H54 (cell line): Measurements from ENCODE around the gene RPLP2.

ENCODE experiments used
- DNase-seq: peaks from one replicate; pipeline ENCODE4 v3.0.0; 2011; ENCODE audit warnings: low spot score, mixed read lengths; ENCODE audit not compliant: insufficient read length
- FAIRE-seq: peaks from 3 replicates; lab custom pipeline; 2011; peaks lifted over from hg19 to GRCh38; lab: Jason Lieb, UNC
- POLR2A ChIP-seq: IDR thresholded peaks from 2 replicates; pipeline ENCODE4 v1.6.1; 2011; ENCODE audit warnings: low read depth, mild to moderate bottlenecking, low read length

RPLP2 gene

DNA sequence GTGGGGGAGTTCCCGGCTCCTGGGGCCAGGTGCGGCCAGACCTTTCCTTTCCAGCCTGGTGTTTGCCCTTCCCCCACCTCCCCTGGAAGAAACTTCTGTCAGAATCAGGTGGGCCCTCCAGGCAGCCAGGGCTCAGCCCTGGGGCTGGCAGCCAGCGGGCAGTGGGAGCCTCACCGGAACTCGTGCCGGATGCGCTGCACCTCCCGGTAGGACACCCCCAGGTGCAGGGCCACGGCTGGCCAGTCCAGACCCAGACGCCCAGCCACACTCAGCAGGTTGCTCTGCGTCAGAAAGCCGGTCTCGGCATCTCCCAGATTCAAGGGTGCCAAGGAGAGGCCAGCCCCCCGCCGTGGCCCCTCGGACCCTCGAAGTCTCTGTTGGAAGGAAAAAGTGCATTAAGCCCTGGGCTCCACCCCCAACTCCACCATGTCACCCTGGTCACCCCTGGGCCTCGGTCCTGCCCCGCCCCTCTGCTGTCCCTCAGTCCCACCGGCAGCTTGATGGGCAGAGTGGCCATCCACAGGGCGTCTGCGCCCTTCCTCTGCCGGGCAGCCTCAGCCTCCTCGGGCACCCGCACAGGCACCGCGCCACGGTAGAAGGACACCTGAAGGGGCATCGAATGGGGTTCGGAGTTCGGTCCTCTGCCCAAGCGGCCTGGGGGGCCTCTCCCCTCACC lies 10.0 kb upstream of the RPLP2 start:
- no peak for DNase-seq
- no peak for FAIRE-seq
- no peak for TF ChIP-seq POLR2A

DNA sequence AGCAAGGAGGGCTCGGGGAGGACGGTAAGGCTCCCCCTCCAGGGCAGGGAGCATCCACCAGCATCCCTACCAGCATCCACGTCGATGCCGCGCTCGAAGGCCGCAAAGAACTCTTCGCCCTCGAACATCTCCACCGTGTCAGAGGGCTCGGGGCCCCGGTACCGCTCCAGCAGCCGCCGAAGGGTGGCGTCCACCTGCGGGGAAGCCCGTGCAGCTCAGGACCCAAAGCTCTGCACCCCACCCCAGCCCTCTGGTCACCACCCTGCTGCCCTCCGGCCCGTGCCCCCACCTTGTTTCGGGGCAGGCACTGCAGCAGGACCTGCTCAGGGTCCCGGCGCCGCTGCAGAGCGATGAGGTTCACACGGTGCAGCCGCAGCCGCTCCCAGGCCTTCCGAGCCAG lies 9.3 kb upstream of the RPLP2 start:
- FAIRE-seq, result no peak
- no peak for DNase-seq
- TF ChIP-seq POLR2A, result no peak

DNA sequence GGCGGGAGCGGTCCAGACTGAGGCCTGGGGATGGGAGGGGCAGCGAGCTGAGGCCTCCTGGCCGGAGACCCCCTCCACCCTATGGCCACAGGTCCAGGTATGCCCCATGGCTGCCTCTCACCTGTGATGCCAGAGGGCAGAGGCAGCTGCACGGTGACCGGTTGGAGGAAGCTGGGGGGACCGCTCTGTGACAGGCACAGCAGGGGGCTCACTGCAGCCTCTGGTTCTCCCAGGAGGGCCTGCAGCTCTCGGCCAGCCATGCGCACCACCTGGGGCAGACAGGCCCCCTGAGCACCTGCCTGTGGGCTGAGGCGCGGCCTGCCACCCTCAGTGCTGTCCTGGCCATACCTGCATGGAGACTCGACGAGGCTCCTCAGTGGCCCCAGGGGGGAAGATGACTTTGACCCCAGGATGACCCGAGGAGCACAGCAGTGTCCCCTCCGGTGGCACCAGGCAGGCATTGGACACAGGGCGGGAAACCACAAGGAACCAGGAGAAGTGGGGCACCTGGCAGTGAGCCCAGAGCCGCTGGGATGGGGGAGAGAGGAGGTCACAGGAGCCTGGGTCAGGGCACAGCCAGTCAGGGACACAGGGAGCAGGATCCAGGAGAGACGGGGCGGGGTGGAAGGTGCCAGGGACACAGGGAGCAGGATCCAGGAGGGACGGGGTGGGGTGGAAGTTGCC lies 8.5 kb upstream of the RPLP2 start:
- no peak for TF ChIP-seq POLR2A
- FAIRE-seq (no peak), DNase-seq (no peak)

DNA sequence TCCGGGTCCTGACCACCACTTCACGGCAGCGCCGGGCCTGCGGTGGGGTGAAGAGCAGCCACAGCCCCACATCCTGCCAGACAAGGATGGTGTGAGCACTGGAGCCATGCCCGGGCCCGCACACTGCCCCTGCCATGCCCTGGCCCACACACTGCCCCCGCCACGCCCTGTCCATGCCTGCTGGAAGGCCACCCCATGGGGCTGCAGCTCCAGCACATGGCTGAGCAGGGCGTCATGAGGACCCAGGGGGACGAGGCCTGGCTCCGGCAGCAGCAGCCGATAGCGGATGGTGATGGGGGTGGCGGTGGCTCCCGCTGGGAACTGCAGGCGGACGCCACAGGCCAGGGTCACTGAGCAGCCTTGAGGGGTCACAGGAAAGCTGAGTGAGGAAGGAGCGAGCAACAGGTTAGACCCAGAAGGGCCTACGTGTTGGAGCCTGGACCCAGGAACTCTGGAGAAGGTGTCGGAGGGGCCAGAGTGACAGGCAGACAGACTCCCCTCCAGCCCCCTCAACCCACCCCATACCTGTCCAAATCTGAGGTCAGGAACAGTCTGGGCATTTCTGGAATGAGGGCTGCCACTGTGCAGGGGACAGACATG lies 7.6 kb upstream of the RPLP2 start:
- DNase-seq (no peak), FAIRE-seq (no peak)
- 0 out of 2 replicates have a peak, but pooled peaks have one; percentile 9 for TF ChIP-seq POLR2A

DNA sequence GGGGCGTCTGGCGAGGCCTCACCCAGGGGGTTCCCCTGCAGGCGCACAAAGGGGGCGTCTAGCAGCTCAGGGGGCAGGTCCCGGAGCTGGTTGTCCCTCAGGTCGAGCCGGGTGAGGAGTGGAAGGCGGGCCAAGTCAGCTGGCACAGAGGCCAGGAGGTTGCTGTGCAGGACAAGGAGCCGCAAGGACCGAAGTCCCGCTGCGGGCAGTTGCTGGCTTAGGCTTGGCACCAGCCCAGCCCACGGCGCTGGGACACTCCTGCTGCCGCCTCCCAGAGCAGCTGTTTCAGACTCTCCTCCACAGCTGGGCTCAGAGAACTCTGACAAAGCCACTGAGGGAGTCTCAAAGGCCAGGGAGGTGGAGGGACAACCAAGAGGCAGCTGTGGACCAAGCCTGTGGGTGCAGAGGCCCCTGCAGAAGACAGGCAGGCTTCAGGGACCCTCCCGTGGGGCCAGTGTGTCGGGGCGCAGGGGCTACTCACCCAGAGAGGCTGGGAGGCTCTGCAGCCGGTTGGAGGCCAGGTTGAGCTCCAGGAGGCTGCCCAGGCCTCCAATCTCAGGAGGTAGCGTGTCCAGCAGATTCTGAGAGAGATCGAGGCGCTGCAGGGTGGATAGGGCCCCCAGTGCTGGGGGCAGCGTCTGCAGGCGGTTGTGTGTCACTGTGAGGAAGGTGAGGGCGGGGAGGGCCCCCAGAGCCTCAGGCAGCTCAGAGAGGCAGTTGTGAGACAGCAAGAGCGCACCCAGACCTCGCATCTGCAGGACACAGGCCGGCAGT lies 6.9 kb upstream of the RPLP2 start:
- DNase-seq (no peak), FAIRE-seq (no peak)
- no peak for TF ChIP-seq POLR2A

DNA sequence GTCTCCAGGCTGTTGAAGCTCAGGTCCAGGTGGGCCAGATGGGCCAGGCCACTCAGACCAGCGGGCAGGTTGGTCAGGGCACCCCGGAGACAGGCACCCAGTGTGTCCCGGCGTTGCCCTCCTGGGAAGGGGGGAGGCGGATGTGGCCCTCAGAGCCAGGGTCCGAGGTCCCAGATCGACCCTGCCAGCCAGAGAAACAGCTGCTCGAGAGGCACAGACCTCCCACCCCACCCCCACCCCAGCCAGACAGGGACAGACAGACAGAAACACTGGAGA lies 6.4 kb upstream of the RPLP2 start:
- no peak for DNase-seq
- TF ChIP-seq POLR2A, result no peak
- no peak for FAIRE-seq

DNA sequence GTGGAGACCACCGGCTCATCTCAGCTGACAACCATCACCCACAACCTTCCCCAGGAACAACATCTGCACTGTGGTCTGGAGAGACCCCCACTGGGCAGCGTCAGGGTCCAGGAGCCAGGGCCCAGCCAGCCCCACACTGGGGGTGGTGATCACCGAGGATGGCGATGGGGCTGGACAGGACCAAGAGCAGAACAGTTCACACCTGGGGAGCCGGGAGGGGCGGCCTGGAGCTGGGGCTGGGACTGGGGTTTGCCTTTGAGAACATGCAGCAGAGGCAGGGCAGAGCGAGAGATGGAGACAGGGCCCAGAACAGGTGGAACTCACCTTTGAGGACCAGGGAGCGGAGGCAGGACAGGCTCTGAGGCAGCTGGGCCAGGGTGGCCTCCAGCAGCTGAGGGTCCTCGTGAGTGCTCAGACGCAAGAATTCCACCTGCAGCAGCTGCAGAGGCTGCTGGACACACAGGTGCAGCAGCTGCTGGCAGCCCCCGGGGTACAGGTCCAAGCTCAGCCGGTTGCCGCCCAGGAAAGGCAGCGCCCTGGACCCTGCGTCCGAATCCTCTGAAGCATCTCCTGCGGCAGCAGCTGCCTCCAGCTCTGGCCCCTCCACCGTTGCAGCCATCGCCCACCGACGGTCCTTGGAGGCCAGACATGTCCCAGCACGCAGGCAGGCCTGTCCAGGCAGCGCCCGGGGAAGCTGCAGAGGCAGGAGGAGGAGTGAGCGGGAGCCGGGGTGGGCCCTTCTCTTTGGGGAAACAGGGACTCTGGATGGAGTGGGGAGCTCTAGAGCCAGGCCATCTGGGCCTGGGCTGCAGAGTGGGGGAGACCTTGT lies 5.8 kb upstream of the RPLP2 start:
- DNase-seq (no peak), FAIRE-seq (no peak)
- no peak for TF ChIP-seq POLR2A

DNA sequence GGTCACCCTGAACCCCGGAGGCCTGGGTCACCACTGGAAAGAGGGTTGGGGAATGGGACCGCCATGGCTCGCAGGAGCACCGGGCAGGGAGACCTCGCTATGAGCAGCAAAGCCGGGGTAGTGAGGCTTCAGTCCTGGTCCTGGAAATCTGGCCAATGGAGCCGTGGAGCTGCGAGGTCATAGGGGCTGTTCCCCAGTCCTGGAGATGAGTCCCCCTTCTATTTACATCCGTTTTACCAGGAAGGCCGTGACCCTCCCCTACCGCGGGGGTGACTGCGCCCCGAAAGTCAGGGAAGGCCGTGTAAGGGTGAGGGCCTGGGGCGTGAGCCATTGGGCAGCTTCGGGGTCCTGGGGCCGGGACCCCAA lies 5.2 kb upstream of the RPLP2 start:
- no peak for FAIRE-seq

DNA sequence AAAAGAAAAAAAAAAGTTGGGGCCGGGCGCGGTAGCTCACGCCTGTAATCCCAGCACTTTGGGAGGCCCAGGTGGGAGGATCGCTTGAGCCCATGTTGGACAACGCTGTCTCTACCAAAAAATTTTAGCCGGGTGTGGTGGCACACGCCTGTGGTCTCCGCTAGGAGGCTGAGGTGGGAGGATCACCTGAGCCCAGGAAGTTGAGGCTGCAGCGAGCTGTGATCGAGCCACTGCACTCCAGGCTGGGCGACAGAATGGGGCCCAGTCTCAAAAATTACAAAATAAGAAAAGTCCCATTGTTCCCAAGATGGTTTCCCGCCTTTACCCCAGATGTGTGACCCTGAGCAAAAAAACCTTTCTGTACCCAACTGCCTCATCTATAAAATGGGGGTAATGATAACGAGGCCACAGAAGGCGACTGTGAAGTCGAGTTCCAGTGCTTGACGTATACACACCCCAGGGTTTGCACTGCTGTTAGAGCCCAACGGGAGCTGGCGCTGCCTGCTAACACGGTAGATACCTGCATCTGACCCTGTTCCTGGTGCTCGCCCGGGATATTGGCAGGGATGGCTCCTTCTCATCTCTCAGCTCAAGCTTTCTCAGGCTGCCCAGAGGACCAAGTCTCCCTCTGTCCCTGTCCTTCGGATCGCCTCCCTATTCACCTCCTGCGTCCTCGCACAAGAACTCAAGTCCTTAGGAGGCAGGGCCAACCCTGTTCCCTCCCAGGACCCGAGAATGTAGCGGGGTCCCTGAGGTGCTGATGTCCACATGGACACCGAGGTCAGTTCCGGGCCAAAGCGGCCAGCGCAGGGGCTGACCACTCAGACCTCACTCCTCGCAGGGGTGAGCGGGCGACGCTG lies 1.1 kb upstream of the RPLP2 start:
- DNase-seq (peak; percentile 90), FAIRE-seq (no peak)
- TF ChIP-seq POLR2A, result no peak

More for the DNA sequence above, 5.2 kb upstream of the RPLP2 start:
- TF ChIP-seq POLR2A, result no peak
- DNase-seq, result no peak

DNA sequence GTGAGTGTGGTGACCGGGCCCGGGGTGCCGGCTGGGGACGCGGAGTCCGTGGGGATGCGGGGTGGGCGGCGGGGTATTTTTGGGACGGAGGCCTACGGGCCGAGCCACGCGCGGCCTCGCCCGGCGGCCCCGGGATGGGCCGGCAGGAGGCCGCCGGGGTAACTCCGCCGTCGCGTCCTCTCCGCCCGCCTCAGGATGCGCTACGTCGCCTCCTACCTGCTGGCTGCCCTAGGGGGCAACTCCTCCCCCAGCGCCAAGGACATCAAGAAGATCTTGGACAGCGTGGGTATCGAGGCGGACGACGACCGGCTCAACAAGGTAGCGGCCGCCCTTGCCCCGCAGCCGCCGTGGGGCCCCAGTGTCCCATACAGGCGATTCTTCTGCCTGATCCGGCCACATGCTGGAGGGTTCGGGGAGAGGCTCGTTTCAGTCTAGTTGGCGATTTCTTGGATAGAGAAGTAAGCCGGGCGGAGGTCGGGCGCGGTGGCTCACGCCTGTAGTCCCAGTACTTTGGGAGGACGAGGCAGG lies 337 bp downstream of the RPLP2 start:
- TF ChIP-seq POLR2A, result no peak
- DNase-seq (no peak), FAIRE-seq (no peak)

DNA sequence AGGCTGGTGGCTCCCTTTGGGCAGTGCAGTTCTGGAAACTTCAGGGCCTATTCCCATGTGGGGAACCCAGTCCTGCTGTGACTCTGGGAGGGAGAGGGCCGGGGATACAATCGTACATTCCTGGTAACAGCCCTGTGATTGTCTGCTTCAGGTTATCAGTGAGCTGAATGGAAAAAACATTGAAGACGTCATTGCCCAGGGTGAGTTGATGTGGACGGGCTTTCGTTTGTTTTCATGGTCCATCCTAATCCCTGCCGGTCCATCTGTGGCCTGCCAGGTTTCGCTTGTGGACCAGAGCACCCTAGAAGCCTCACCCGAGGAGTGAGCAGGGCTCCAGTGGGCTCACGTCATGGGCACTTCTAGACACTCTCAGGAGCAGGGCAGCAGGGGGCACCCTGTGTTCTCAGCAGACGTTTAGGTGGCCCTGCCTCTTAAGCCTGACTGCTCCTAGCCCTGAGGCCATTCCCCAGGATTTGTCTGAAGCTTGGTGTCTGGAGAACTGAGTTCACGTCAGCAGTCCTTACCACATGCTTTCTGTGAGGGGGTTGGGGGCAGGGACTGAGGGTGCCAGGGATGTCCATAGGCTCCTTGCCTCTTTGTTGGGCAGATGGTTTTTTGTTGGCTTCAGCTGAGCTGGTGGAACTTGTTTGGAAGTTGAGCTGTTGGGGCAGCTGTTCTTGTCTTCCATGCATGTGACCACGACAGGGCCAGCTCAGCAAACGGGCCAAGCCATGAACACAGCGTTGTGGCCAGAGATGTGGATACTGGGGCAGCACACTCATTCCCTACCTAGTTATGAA lies 1.9 kb downstream of the RPLP2 start:
- no peak for TF ChIP-seq POLR2A
- FAIRE-seq, result no peak
- no peak for DNase-seq

DNA sequence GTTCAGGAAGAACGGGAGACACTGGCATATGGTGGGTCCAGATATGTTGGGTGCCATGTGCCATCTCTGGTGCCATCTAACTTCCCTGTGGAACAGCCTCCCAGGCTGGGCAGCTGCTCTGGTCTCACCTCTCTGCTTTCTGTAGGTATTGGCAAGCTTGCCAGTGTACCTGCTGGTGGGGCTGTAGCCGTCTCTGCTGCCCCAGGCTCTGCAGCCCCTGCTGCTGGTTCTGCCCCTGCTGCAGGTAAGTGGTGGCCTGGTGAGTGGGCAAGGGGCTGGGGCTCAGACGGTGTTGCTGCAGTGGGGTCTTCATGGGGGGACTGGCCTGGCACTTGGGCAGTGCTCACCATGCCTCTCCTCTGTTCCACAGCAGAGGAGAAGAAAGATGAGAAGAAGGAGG lies 2.6 kb downstream of the RPLP2 start:
- FAIRE-seq (no peak), DNase-seq (no peak)
- no peak for TF ChIP-seq POLR2A
